COR-L47 (cell line): Measurements from ENCODE around the gene RPIA.
"Not testable (repeated sequence)": the region's sequence is repeated elsewhere in the genome, so short reads cannot be mapped to it uniquely, and the experiment has no call there.

Experiments used
- DNase-seq: peaks from one replicate; lab custom pipeline; 2025; lab: John Stamatoyannopoulos, UW

The RPIA gene

GRCh38 chr2:88691339-88692183, at the start of gene RPIA:
TSS of gene RPIA (plus strand) at chr2:88691673. CDS start at chr2:88691699, 26 bp downstream.
- DNase-seq, result peak; percentile 98

DNA sequence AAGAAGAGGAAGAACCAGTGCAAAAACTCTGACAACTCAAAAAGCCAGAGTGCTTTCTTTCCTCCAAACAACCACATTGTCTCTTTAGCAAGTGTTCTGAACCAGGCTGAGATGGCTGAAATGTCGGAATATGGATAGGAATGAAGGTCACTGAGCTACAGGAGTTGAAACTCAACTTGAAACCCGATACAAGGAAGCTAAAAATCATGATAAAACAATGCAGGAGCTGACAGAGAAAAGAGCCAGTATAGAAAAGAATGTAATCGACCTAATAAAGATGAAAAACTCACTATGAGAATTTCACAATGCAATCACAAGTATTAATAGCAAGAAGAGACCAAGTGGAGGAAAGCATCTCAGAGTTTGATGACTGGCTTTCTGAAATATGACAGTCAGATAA, 49.2 kb upstream of the RPIA start:
- DNase-seq, result no peak

GRCh38 chr2:88645291-88645882, 46.1 kb upstream of the RPIA start:
- DNase-seq, result not testable (repeated sequence)

- DNase-seq, result no peak
These were observed 39.8 kb upstream of the RPIA start for GRCh38 chr2:88651646-88652045.

DNA sequence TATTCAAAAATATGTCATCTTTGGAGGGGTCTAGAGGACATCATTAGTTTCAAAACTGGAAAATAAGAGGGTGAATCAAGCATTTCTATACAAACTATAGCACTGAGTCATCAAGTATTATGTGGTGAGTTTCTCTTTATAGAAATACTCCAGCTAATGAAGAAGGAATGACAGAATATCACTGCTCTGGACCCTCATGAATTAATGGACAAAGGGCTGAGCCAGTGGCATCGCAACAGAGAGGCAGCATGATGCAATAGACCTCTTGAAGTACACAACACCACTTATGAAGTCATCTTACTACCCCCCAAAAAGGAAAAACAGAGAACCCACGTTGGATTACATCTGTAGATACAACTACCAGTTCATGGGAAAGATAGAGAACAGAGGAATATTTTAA, 36.8 kb upstream of the RPIA start:
- no peak for DNase-seq

- DNase-seq, result no peak
These were observed 34.8 kb upstream of the RPIA start for GRCh38 chr2:88656690-88657089.

DNA sequence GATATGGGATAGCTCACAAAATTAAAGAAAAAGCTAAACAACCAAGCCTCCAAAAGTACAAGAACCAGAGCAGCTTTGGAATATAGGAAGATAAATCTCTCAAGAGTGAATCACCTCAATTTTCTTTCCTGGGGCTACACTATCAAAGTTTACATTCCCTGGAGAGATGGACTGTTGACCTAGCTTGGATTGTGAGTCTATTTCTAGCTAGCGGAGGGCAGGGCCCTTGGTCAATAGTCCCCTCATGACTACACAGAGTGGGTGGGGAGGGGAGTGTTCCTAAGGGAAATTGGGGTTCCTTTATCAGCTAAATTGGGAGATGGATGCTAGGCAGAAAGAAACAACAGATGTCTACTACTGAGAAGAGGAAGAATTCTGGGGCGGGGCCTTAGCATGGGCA, 34.3 kb upstream of the RPIA start:
- no peak for DNase-seq

- DNase-seq, result no peak
These were observed 33.1 kb upstream of the RPIA start for GRCh38 chr2:88658326-88658725.

GRCh38 chr2:88658881-88659537, 32.5 kb upstream of the RPIA start:
- DNase-seq, result no peak

- DNase-seq, result no peak
These were observed 31.9 kb upstream of the RPIA start for GRCh38 chr2:88659538-88659915.

DNA sequence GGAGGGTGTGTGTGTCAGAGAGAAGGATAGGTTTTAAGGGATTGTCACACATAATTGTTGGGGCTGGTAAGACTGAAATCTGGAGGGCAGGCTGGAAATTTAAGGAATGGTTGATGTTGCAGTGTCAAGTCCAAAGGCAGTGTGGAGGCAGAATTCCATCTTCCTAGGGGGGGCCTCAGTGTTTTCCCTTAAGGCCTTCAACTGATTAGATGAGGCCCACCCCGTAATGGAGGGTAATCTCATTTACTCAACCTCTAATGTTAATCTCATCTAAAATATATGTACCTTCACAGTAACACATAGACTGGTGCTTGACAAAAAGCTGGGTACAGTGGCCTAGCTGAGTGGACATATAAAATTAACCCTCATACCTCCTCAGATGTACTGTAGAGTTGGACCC, 30.9 kb upstream of the RPIA start:
- no peak for DNase-seq

DNA sequence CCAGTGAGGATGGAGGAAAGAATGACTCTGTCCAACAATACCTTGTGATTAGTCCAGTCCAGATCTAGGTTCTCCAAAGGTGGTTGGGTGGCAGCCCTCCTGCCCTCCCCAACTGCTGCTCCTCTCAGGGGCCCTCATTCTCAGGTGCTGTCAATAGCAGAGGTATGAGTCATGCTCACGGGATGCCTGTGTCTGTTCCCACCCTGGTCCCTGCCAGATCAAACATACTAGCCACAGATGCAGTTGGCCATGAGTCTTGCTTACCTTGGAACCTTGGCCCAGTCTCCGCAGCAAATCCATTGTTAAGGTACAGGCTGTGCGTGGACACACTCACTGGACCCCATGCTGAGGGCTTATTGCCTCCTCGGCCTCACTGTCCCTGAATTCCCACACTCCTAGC, 24.9 kb upstream of the RPIA start:
- DNase-seq, result no peak

- DNase-seq, result no peak
These were observed 24.3 kb upstream of the RPIA start for GRCh38 chr2:88667219-88667618.

- no peak for DNase-seq
These were observed 22.6 kb upstream of the RPIA start for GRCh38 chr2:88668862-88669261.

- peak; percentile 28 for DNase-seq
These were observed 21.8 kb upstream of the RPIA start for GRCh38 chr2:88669482-88670214.

DNA sequence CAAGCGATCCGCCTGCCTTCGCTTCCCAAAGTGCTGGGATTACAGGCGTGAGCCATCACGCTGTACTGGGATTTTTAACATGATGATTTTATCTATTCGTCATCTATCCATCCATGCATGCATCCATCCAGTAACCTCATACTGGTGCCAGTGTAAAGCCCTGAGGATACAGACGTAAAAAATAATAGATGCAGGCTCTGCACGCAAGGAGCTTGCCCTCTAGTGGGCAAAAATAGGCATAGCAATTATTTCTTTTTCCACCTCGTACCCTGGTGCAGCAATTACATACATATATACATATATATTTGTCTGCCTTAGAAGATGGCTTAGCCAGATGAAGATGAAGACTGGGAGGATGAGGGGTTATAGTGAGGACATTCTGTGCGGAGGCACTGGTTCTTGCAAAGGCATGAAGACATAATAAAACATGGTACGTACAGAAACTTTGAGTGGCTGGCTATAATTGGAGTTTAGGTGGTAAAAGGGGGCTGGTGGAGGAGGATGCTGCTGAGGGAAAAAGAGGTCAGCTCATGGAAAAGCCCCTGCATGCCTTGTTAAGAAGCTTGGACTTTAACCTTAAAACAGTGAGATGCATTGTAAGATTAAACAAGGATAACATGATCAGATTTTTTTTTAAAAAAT, 19.6 kb upstream of the RPIA start:
- peak; percentile 34 for DNase-seq

- DNase-seq, result no peak
These were observed 18.1 kb upstream of the RPIA start for GRCh38 chr2:88673363-88673762.

- no peak for DNase-seq
These were observed 11.1 kb upstream of the RPIA start for GRCh38 chr2:88680266-88680902.

GRCh38 chr2:88680916-88681315, 10.6 kb upstream of the RPIA start:
- DNase-seq, result no peak

GRCh38 chr2:88683160-88684021, 8.1 kb upstream of the RPIA start:
- DNase-seq, result no peak

DNA sequence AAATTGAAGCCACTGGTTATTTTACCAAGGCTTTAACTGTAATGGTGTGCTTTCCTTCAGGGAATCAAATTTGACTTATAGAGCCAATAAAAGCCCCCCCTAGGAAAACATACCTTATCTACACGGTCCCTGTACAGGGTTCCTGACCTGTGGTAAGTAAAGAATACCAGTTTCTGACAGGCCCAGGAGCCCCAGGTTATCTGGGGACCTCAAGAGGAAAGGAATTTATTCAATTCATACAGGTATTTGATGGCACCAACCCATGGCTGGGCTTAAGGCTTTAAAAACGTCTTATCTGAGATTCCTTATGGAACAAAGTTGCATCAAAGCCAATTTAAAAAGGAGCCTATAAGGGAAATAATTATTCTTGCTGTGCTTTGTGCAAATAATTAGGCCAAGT, 7.0 kb upstream of the RPIA start:
- DNase-seq, result no peak
